ENCODE data around the gene ZNF644. TPM values are rescaled to one million over a fixed set of nuclear protein-coding genes. Genes with fewer than 3 reads are reported as not detected.

The ZNF644 gene
- total RNA-seq, 1 experiment from 2014 or later, result 36.5 TPM

GRCh38 chr1:90959352-90960206, 62.3 kb downstream of the ZNF644 start:
- BruUV-seq (replicated peaks), result no TSS peak
- POLR2A ChIA-PET (ENCODE audit: unreplicated experiment), result no interaction called here
- Histone ChIP-seq H3K4me1 (replicated peaks; ENCODE audit: insufficient read depth) (peaks cover 17% of the 10 kb centered on the region), H3K27ac (peak overlapping the region; percentile 51), H2AFZ (no peak overlapping the region), H3K4me2 (peak overlapping the region; percentile 3), H3F3A (ENCODE audit: insufficient read depth, low read depth) (peaks cover 15% of the 10 kb centered on the region), H3K9me3 (ENCODE audit: insufficient read depth, low read depth) (peaks cover 13% of the 10 kb centered on the region), H3K79me2 (ENCODE audit: low read depth) (peaks cover 97% of the 10 kb centered on the region), H3K4me3 (no peak overlapping the region), H3K27me3 (ENCODE audit: insufficient read depth, low read depth) (no peaks in the 10 kb centered on the region), H3K9me2 (ENCODE audit: insufficient read depth) (no peaks in the 10 kb centered on the region; the same call in 1 of the 2 replicates), H4K20me1 (ENCODE audit: insufficient read depth) (peaks cover 34% of the 10 kb centered on the region), H3K36me3 (ENCODE audit: low read depth) (peaks cover 65% of the 10 kb centered on the region)
- TF ChIP-seq CTCF (conservative IDR thresholded peaks at IDR 0.05) (no peak), EZH2 (IDR thresholded peaks at IDR 0.05; ENCODE audit: low read depth) (no peak)
- intact Hi-C loops (cut with micrococcal nuclease; ENCODE audit: unreplicated experiment), result no loop called here
- DNase-seq, result peak in 1 of 2 experiments; percentile 40
- CTCF ChIA-PET, result no interaction called here

- ChIA-PET CTCF (no interaction called here), POLR2A (ENCODE audit: unreplicated experiment) (no interaction called here)
- no peak overlapping the region for H3K27ac ChIP-seq
- no peak overlapping the region for H3K4me2 ChIP-seq
- H3F3A ChIP-seq (ENCODE audit: insufficient read depth, low read depth), result peaks cover 16% of the 10 kb centered on the region
- BruUV-seq (replicated peaks), result no TSS peak
- TF ChIP-seq EZH2 (IDR thresholded peaks at IDR 0.05; ENCODE audit: low read depth) (no peak), CTCF (conservative IDR thresholded peaks at IDR 0.05) (no peak)
- DNase-seq, result no peak
- peaks cover 13% of the 10 kb centered on the region for H3K9me3 ChIP-seq (ENCODE audit: insufficient read depth, low read depth)
- H3K4me1 ChIP-seq (replicated peaks; ENCODE audit: insufficient read depth), result peaks cover 30% of the 10 kb centered on the region
- no peak overlapping the region for H3K4me3 ChIP-seq
- intact Hi-C loops (cut with micrococcal nuclease; ENCODE audit: unreplicated experiment), result no loop called here
- peaks cover 98% of the 10 kb centered on the region for H3K79me2 ChIP-seq (ENCODE audit: low read depth)
- H3K36me3 ChIP-seq (ENCODE audit: low read depth), result peaks cover 53% of the 10 kb centered on the region
- H4K20me1 ChIP-seq (ENCODE audit: insufficient read depth), result peaks cover 27% of the 10 kb centered on the region
- no peak overlapping the region for H2AFZ ChIP-seq
- no peaks in the 10 kb centered on the region for H3K27me3 ChIP-seq (ENCODE audit: insufficient read depth, low read depth)
- H3K9me2 ChIP-seq (ENCODE audit: insufficient read depth), result no peaks in the 10 kb centered on the region; the same call in 1 of the 2 replicates
These were observed 64.3 kb downstream of the ZNF644 start for GRCh38 chr1:90957497-90957896.

GRCh38 chr1:90955769-90956168, 66.1 kb downstream of the ZNF644 start:
- Histone ChIP-seq H3K9me3 (ENCODE audit: insufficient read depth, low read depth) (peaks cover 11% of the 10 kb centered on the region), H3K79me2 (ENCODE audit: low read depth) (peaks cover 100% of the 10 kb centered on the region), H3K4me2 (no peak overlapping the region), H3K4me1 (replicated peaks; ENCODE audit: insufficient read depth) (peaks cover 27% of the 10 kb centered on the region), H2AFZ (no peak overlapping the region), H3K36me3 (ENCODE audit: low read depth) (peaks cover 51% of the 10 kb centered on the region), H3K27ac (no peak overlapping the region), H3F3A (ENCODE audit: insufficient read depth, low read depth) (peaks cover 19% of the 10 kb centered on the region), H3K9me2 (ENCODE audit: insufficient read depth) (no peaks in the 10 kb centered on the region; the same call in 1 of the 2 replicates), H4K20me1 (ENCODE audit: insufficient read depth) (peaks cover 39% of the 10 kb centered on the region), H3K4me3 (no peak overlapping the region), H3K27me3 (ENCODE audit: insufficient read depth, low read depth) (no peaks in the 10 kb centered on the region)
- ChIA-PET CTCF (no interaction called here), POLR2A (ENCODE audit: unreplicated experiment) (no interaction called here)
- no TSS peak for BruUV-seq (replicated peaks)
- intact Hi-C loops (cut with micrococcal nuclease; ENCODE audit: unreplicated experiment), result no loop called here
- DNase-seq, result no peak
- TF ChIP-seq EZH2 (IDR thresholded peaks at IDR 0.05; ENCODE audit: low read depth) (no peak), CTCF (conservative IDR thresholded peaks at IDR 0.05) (no peak)
